NCI-H82 (cell line): ENCODE measurements around the gene PEBP1.

Experiments
- DNase-seq: peaks from one replicate; lab custom pipeline; 2025; lab: John Stamatoyannopoulos, UW

PEBP1 gene

DNA sequence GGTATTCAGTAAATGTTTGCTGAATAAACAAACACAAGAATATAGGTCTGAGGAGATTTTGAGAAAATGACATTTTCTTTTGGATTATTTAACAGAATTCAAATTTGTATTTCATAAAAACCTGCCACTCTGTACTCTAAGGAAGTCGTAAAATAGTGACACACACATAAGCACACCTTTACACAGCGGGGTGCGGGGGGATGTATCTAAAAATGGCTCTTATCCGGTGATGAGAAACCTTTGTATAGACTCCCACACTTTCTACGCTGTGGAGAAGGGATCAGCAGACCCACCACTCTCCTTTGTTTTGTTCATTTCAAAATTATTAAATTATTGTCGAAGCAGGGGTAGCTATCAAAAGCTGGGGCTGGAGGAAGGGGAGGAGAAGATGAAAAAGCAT lies 58.0 kb downstream of the PEBP1 start:
- no peak for DNase-seq
